Measurements from ENCODE around the gene RALBP1. TPM values are rescaled to one million over a fixed set of nuclear protein-coding genes. Genes with fewer than 3 reads are reported as not detected.

Gene RALBP1
- total and polyA plus RNA-seq, 2 of the 8 experiments (the other 6 are each of a cell fraction or from before 2014, with no cell fraction given) = 40.3 to 67.8 TPM

- H4K91ac ChIP-seq (replicated peaks; ENCODE audit: insufficient read length, low read length) = no peak overlapping the region
- H2AK5ac ChIP-seq (ENCODE audit: low read depth, low read length) = no peak overlapping the region
- no peak overlapping the region for H3K27ac ChIP-seq (ENCODE audit: low read depth, low read length)
- H3K18ac ChIP-seq (ENCODE audit: extremely low read depth, low read length) = no peak overlapping the region
- no peaks in the 10 kb centered on the region for H3K79me2 ChIP-seq (ENCODE audit: control insufficient read depth in 1 of 2, insufficient read depth in 2 of 2, low read length in 2 of 2)
- no peak overlapping the region for H3K14ac ChIP-seq (ENCODE audit: insufficient read length)
- 0 out of 2 replicates have a peak overlapping the region, but pooled peaks have one; percentile 12 for H2AFZ ChIP-seq (ENCODE audit: low read length)
- no peak overlapping the region for H3K4me2 ChIP-seq (ENCODE audit: insufficient read depth in 1 of 2, low read depth in 2 of 2, low read length in 2 of 2)
- no peaks in the 10 kb centered on the region for H3K9me3 ChIP-seq (ENCODE audit: insufficient read depth in 2 of 2, low read depth in 1 of 2, low read length in 1 of 2)
- no peak overlapping the region for H4K8ac ChIP-seq (ENCODE audit: extremely low read depth, insufficient read depth, low read length)
- H3K23ac ChIP-seq (ENCODE audit: insufficient read length) = no peak overlapping the region
- 93% methylated on average over 5 of the region's 5 CpGs; no CpG with 5 or more reads in 1 of the 2 experiments for WGBS, 2 experiments (ENCODE audit: extremely low coverage in 1 of 2, insufficient coverage in 1 of 2, insufficient read length in 1 of 2, insufficient replicate concordance in 2 of 2, low coverage in 1 of 2, low lambda C conversion rate in 2 of 2, missing lambda C conversion rate in 1 of 2)
- H4K20me1 ChIP-seq (replicated peaks in 1 of 2; ENCODE audit: control insufficient read depth in 1 of 2, insufficient read depth in 2 of 2, low read length in 2 of 2) = no peaks in the 10 kb centered on the region
- no peak overlapping the region for H3K56ac ChIP-seq (replicated peaks; ENCODE audit: insufficient read length, low read depth, low read length)
- H3K23me2 ChIP-seq (ENCODE audit: low read depth, low read length) = no peaks in the 10 kb centered on the region
- H3K4ac ChIP-seq (replicated peaks; ENCODE audit: insufficient read length, low read depth, low read length) = no peak overlapping the region
- no peak overlapping the region for H2BK12ac ChIP-seq (ENCODE audit: low read depth, low read length)
- no peak overlapping the region for H2BK15ac ChIP-seq (ENCODE audit: low read length)
- H3K4me3 ChIP-seq (ENCODE audit: extremely low read depth in 1 of 4, insufficient read depth in 2 of 4, low read depth in 3 of 4, low read length in 4 of 4) = no peak overlapping the region
- H3K4me1 ChIP-seq (replicated peaks in 1 of 4; ENCODE audit: control insufficient read depth in 3 of 4, insufficient read depth in 4 of 4, low read length in 3 of 4) = peaks cover 0 to 11% (median 3%) of the 10 kb centered on the region in 4 experiments; a peak in 5 of 7 replicates
- FAIRE-seq (no peak), DNase-seq (ENCODE audit: low read depth in 1 of 2, low spot score in 2 of 2) (no peak)
- no peaks in the 10 kb centered on the region for H3K79me1 ChIP-seq (ENCODE audit: low read depth, low read length)
- H2BK120ac ChIP-seq (replicated peaks; ENCODE audit: low read depth, low read length) = no peak overlapping the region
- CTCF ChIA-PET (ENCODE audit: partially characterized antibody) = interaction anchor here (1.0 kb wide), 1 partner anchor 77 kb away, joined by 3 read pairs; no protein-coding TSS in a partner anchor
- H3K27me3 ChIP-seq (replicated peaks in 1 of 4; ENCODE audit: control insufficient read depth in 3 of 4, extremely low read depth in 1 of 4, insufficient read depth in 3 of 4, low read length in 3 of 4) = no peaks in the 10 kb centered on the region
- H2BK20ac ChIP-seq (ENCODE audit: low read length) = no peak overlapping the region
- POLR2A ChIA-PET (ENCODE audit: partially characterized antibody) = no interaction called here
- no peak overlapping the region for H3K9ac ChIP-seq (replicated peaks in 1 of 4; ENCODE audit: extremely low read depth in 1 of 4, low read depth in 3 of 4, low read length in 3 of 4)
- no peak overlapping the region for H2BK5ac ChIP-seq (ENCODE audit: low read depth, low read length)
- H3K36me3 ChIP-seq (ENCODE audit: control insufficient read depth in 2 of 4, insufficient read depth in 4 of 4, low read length in 3 of 4) = no peaks in the 10 kb centered on the region
- H4K5ac ChIP-seq (ENCODE audit: insufficient read length, low read depth, low read length) = no peak overlapping the region
- no peak for TF ChIP-seq CBX5 (IDR thresholded peaks at IDR 0.05; ENCODE audit: low read depth, low read length)
- no peak for TF ChIP-seq JUN (IDR thresholded peaks at IDR 0.05; ENCODE audit: low read depth, low read length)
- no peak for TF ChIP-seq POLR2AphosphoS5 (IDR thresholded peaks at IDR 0.05; ENCODE audit: low read depth, low read length)
Observed at GRCh38 chr18:9437021-9437437, 38.3 kb upstream of the RALBP1 start.

Measured in H1 (cell line).